GM19238 (cell line): ENCODE data around the gene KRT81.
A peak's percentile ranks its signal among the peaks of the same experiment; 100 is the strongest.
"Not testable (repeated sequence)": the region's sequence is repeated elsewhere in the genome, so short reads cannot be mapped to it uniquely, and the experiment has no call there.

Experiments
- DNase-seq: peaks from one replicate; pipeline ENCODE4 v3.0.0; 2011; ENCODE audit warnings: low spot score; ENCODE audit not compliant: insufficient read length

KRT81 gene

DNA sequence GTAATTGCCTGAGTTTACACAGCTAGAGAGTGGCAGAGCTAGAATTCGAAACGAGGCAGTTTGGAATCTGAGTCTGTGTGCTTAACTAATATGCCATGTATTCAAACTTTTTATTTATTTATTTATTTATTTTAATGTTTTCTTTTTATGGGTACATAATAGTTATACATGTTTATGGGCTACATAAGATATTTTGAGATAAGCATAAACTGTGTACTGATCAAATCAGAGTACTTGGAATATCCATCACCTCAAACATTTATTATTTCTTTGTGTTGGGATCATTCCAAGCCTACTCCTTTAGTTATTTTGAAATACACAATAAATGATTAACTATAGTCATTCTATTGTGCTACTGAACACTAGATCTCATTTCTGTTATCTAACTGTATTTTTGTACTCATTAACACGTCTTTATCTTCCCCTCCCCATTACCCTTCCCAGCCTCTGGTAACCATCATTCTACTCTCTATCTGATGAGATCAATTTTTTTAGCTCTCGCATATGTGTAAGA, 7.4 kb upstream of the KRT81 start:
- no peak for DNase-seq

- no peak for DNase-seq
Observed at GRCh38 chr12:52296572-52297215, 5.4 kb upstream of the KRT81 start.

GRCh38 chr12:52295663-52296062, 4.3 kb upstream of the KRT81 start:
- DNase-seq: no peak

DNA sequence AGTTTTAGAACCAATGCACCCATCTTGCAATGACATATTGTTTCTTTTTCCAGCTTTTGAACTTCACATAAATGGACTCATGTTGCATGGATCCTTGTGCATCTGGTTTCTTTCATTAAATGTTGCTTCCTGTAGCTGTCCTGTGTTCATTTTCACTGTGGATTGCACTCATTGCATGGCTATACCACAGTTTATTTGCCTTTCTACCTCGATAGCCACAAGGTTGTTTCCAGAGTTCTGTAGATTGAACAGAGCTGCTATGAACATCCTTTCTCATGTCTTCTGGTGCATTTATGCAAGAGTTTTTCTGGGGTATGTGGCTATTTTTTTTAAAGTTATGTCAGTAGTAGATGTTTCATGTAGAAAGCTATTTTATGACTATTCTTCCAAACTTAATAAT, 3.5 kb upstream of the KRT81 start:
- DNase-seq: no peak

DNA sequence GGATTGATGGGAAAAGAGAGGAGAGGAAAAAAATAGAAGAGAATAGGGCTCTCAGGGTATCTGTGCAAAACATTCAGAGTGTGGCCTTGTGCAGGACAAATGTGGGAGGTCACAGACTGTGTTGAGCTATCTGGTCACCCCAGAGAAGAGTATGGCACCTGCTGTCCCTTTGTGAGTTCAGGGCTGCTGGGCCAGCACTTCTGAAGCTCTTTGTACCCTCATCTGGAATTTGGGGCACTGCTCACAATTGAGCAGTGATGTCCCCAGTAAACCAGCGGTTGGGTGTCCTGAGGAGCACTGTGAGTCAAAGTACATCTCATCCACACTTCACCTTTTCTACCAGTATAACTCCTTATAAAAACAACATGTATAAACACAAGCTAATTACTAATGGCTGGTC, 2.6 kb upstream of the KRT81 start:
- no peak for DNase-seq

- DNase-seq: not testable (repeated sequence)
Observed at GRCh38 chr12:52290483-52291134, 725 bp downstream of the KRT81 start.

- DNase-seq: not testable (repeated sequence)
Observed at GRCh38 chr12:52287816-52288805, 3.2 kb downstream of the KRT81 start.

DNA sequence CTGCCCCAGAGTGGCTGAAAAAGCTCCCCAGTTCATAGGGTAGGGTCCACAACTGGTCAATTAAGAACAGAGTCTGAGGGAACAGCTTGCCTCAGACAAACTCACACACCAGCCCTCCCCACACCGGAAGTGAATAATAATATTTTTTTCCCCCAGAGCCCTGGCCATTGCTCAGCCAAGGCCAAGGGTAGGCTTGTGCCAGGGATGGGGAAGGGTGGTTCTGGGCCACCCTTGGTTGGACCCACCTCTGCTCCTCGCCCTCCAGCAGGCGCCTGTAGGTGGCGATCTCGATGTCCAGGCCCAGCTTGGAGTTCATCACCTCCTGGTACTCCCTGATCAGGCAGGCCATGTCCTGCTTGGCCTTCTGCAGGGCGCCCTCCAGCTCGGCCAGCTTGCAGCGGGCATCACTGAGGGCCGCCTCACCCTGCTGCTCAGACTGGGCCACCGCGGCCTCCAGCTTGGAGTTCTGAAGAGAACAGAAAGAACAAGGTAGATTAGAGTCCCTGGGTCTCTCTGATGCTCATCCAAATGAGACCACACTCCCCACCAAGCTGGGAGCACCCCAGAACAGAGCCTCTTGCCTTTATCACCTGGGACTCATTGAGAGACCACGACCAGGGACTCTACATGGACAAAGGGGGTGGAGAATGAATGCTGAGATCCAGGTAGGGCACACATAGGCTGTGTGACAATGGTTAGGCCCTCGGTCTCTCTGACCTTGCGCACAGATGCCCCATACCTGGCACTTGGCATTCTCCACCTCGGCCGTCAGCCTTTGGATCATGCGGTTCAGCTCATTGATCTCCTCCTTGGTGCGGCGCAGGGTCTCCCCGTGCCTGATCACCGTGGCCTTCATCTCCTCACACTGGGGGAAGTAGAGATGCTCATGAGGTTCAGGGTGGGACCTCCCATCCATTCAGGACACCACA, 4.2 kb downstream of the KRT81 start:
- not testable (repeated sequence) for DNase-seq

GRCh38 chr12:52285851-52286530, 5.3 kb downstream of the KRT81 start:
- no peak for DNase-seq

DNA sequence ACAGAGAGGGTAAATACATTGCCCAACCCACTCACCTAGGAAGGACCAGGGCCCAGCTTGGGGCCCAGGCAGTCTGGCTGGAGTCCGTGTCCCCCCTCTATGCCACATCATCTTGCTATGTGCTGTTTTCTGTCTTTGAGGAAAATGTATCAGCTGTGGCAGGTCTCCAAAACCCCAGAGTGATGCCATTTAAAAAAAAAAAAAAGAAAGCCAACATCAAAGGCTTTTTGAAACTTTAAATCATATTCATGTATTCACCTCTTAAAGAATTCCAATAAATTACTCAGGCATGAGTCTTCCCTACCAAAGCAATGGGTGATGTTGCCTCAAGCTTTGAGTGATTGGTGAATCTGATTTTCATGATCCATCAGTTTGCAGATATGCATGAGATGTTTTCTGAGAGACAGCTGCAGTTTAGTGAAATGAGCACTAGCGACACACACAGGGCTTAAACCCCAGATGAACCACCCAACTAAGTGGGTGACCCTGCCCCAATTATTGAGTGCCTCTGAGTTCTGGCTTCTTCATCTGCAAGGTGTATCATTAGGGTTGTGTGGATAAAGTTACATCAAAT, 6.1 kb downstream of the KRT81 start:
- no peak for DNase-seq

DNA sequence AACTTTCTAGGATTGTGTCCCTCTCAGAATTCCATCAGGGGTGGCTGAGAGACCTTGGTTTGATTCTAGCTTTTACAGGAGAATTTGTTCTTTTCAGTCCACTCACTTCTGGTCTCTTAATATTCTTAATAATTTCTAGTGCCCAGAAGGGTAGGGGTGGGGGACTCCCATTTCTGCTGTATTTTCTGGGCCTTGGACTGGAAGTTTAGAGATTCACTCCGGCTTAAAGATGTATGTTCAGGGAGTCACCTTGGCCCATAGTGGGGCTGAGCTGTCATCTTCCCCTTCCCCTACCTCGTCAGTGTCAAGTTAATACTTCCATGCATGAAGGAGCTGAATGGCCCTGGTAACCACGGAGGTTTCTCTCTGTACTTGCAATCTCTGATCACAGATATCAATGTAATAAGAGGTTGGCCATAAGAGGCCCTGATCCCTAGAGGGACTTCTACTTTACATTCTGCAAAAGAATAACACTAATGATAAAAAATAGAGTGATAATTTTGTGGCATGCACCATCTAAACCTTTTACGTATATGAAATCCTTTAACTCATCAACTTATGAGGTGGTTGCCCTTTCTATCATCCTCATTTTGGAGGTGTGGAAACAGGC, 6.7 kb downstream of the KRT81 start:
- DNase-seq: no peak

- DNase-seq: no peak
Observed at GRCh38 chr12:52280796-52281560, 10.4 kb downstream of the KRT81 start.

- DNase-seq: no peak
Observed at GRCh38 chr12:52280319-52280795, 11.0 kb downstream of the KRT81 start.

DNA sequence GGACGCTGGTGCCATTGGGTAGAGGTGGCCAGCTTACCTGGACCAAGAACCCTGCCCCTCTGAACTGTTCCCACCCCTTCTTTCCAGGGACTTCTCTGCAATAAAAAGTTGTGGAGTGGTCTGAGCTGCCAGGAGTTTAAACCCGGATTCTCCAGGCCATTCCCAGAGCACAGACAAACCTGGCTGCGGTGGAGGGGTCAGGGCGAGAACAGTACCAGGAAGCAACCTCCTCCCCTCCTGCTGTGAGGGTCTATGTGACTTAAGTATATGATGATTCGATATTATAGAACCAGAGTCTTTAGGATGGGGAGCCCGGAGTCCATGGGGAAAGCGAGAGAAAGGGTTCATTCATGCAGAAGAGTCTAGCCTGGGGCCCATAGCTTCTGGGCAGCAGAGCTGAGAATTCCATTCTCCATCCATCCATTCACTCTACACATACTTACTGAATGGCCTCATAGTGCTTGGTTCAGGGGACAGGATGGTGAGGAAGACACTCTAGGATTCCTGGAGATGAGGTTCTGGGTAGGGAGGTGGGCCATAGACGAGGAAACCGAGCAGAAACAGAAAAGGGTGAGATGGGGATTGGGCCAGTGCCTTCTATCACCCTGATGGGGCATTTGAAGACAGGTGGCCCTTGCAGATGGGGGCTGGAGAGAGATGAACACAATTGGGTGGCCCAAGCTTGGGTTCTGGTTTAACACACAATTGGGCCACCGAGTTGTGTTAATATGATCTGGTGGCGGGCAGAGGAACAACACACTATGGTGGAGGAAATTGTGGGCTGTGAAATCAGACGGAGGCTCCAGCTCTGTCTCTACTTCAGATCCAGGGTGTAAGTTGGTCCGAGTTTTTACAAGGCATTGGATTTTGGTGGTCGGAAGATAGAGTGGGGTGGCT, 11.7 kb downstream of the KRT81 start:
- DNase-seq: no peak

DNA sequence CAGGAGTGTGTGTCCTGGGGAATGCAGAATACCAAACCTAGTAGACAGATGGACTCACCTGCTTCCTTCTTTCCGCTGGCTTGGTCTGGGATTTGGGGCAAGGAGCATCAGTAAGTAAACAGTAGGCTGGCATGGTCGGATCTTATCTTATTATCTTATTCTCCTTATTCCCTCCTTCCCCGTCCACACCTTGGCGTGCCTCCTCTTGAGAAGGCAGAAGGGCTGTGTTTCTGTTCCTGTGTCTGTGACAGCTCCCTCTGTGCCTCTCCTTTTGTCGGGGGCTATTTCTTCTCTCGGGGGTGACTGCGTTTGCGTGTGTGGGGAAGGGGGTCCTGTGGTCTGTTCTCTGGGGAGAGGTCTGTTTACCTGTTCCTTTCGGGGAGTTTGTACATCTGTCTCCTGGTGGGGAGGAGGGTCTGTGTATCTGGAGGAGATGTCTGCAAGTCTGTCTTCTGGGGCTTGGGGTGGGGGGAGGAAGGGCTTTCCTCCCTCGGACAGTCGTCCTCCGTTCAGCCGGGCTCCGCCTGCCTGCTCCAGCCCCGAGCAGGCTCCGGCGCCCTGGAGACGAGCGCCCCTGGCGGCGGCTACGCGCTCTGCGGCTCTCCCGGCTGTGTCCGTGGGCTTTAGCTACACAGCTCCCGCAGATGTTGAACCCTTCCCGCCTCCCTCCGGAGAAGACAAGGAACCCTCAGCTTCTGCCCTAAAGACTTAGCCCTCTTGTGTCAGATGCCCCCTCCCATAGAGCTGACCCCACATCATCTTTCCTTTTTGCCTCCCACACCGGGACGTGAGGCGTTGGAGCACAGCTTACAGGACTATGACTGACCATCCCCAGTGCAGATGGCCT, 12.5 kb downstream of the KRT81 start:
- peak; percentile 84 for DNase-seq

GRCh38 chr12:52277486-52278245, 13.7 kb downstream of the KRT81 start:
- DNase-seq: no peak
